HepG2 (cell line): ENCODE measurements around the gene PIEZO2. TPM values are rescaled to one million over a fixed set of nuclear protein-coding genes. Genes with fewer than 3 reads are reported as not detected.

Experiments used
- ATAC-seq: fragments of 200-7000 bp; cut with Tn5 transposase; 3 replicates; pipeline ENCODE4 v1.9.1; 2020; ENCODE audit warnings: mild to moderate bottlenecking, moderate library complexity
- BruUV-seq: library from RNA; stranded (reverse); fragments of 400-500 nt; replicated peaks from 2 replicates; lab custom pipeline; 2021; lab: Mats Ljungman, UMichigan
- CTCF ChIA-PET: fragments of 300-600 bp; formaldehyde crosslinking; extraction: SDS; loops from one replicate; lab custom pipeline; 2021; ENCODE audit warnings: low total read pairs, inconsistent platforms, low intra/inter-chr PET ratio; lab: Yijun Ruan, JAX
- POLR2A ChIA-PET: fragments of 350-600 bp; sonication (Branson Sonifier 250); formaldehyde crosslinking; loops from one replicate; lab custom pipeline; 2020; ENCODE audit warnings: antibody characterized with exemption, inconsistent platforms; lab: Yijun Ruan, JAX
- DNase-seq: peaks from one replicate; pipeline ENCODE4 v3.0.0-alpha.2; 2015; ENCODE audit warnings: low spot score
- FAIRE-seq: peaks from 3 replicates; lab custom pipeline; 2011; peaks lifted over from hg19 to GRCh38; lab: Jason Lieb, UNC
- H2AFZ ChIP-seq: one replicate; pipeline ENCODE4 v1.6.1; 2011; ENCODE audit warnings: low read length, inconsistent platforms
- H3K27ac ChIP-seq: fragments of 300-600 bp; 3 replicates; pipeline ENCODE4 v1.8.0; 2011; ENCODE audit warnings: mixed run types, mild to moderate bottlenecking, mixed read lengths, low read length, inconsistent platforms; ENCODE audit not compliant: insufficient read depth; ENCODE audit errors: extremely low read length
- H3K27me3 ChIP-seq, 2 experiments: fragments of 200-600 bp in 1 of 2; 2 replicates in 1 of 2; 3 replicates in 1 of 2; pipeline versions ENCODE4 v1.6.0 to v1.8.0; 2011; ENCODE audit warnings: low read length in 2 of 2, mild to moderate bottlenecking in 2 of 2, moderate library complexity in 2 of 2, inconsistent platforms in 1 of 2; ENCODE audit not compliant: insufficient read depth in 2 of 2, control insufficient read depth in 1 of 2
- H3K36me3 ChIP-seq, 2 experiments: fragments of 200-600 bp in 1 of 2; replicated peaks in 1 of 2; 2 replicates in 1 of 2; 3 replicates in 1 of 2; pipeline versions ENCODE4 v1.5.1 to v1.8.0; 2011; ENCODE audit warnings: low read length in 2 of 2, inconsistent platforms in 1 of 2; ENCODE audit not compliant: insufficient read depth in 2 of 2, control insufficient read depth in 1 of 2
- H3K4me1 ChIP-seq: 2 replicates; pipeline ENCODE4 v1.5.1; 2012; ENCODE audit warnings: low read length, inconsistent platforms; ENCODE audit not compliant: insufficient read depth
- H3K4me2 ChIP-seq: 2 replicates; pipeline ENCODE4 v1.6.0; 2011; ENCODE audit warnings: low read depth, low read length, inconsistent platforms
- H3K4me3 ChIP-seq, 3 experiments: fragments of 200-600 bp in 1 of 3; sonication (generic), shearing (Covaris generic) in 1 of 3; replicated peaks in 1 of 3; 2 replicates each; pipeline ENCODE4 v1.5.1; 2011 to 2016; ENCODE audit warnings: low read length in 3 of 3, inconsistent platforms in 2 of 3, low read depth in 2 of 3, mild to moderate bottlenecking in 2 of 3, control low read depth in 1 of 3, mixed read lengths in 1 of 3; ENCODE audit not compliant: insufficient read depth in 1 of 3
- H3K79me2 ChIP-seq: one replicate; pipeline ENCODE4 v1.6.1; 2011; ENCODE audit warnings: low read length, inconsistent platforms; ENCODE audit not compliant: insufficient read depth
- H3K9ac ChIP-seq: 2 replicates; pipeline ENCODE4 v1.6.0; 2011; ENCODE audit warnings: mild to moderate bottlenecking, low read depth, low read length, inconsistent platforms; ENCODE audit not compliant: insufficient read depth
- H3K9me3 ChIP-seq: 2 replicates; pipeline ENCODE4 v1.5.1; 2012; ENCODE audit warnings: mild to moderate bottlenecking, low read length
- H4K20me1 ChIP-seq: 2 replicates; pipeline ENCODE4 v1.6.0; 2011; ENCODE audit warnings: inconsistent platforms, mild to moderate bottlenecking, low read length, moderate library complexity; ENCODE audit not compliant: insufficient read depth
- ARID2 ChIP-seq: sonication (generic); formaldehyde crosslinking; IDR thresholded peaks from 2 replicates; pipeline ENCODE4 v1.8.1; 2022; ENCODE audit warnings: mild to moderate bottlenecking, missing genetic modification reagents, borderline replicate concordance
- BORCS8-MEF2B ChIP-seq: sonication (generic); formaldehyde crosslinking; IDR thresholded peaks from 2 replicates; pipeline ENCODE4 v1.8.0; 2022; ENCODE audit warnings: mild to moderate bottlenecking, missing genetic modification reagents
- BRCA1 ChIP-seq: sonication (generic); formaldehyde crosslinking; IDR thresholded peaks from 2 replicates; pipeline ENCODE4 v1.4.0; 2020; ENCODE audit warnings: missing genetic modification reagents
- FOSL1 ChIP-seq: sonication (generic); formaldehyde crosslinking; IDR thresholded peaks from 2 replicates; pipeline ENCODE4 v1.9.0; 2021; ENCODE audit warnings: missing genetic modification reagents, borderline replicate concordance
- GLI4 ChIP-seq: sonication (generic); formaldehyde crosslinking; IDR thresholded peaks from 2 replicates; pipeline ENCODE4 v1.5.1; 2020; ENCODE audit warnings: missing genetic modification reagents, mild to moderate bottlenecking, moderate library complexity, borderline replicate concordance
- NAIF1 ChIP-seq: sonication (generic); formaldehyde crosslinking; IDR thresholded peaks from 2 replicates; pipeline ENCODE4 v1.5.0; 2020; ENCODE audit warnings: mild to moderate bottlenecking, missing genetic modification reagents, borderline replicate concordance
- PHF21A ChIP-seq: sonication (generic); formaldehyde crosslinking; IDR thresholded peaks from 2 replicates; pipeline ENCODE4 v1.5.0; 2020; ENCODE audit warnings: mild to moderate bottlenecking, missing genetic modification reagents
- SMAD9 ChIP-seq: sonication (generic); formaldehyde crosslinking; IDR thresholded peaks from 2 replicates; pipeline ENCODE4 v1.5.1; 2020; ENCODE audit warnings: mild to moderate bottlenecking, missing genetic modification reagents
- ZMYM4 ChIP-seq: sonication (generic); formaldehyde crosslinking; IDR thresholded peaks from 2 replicates; pipeline ENCODE4 v1.8.1; 2023; ENCODE audit warnings: mild to moderate bottlenecking, missing genetic modification reagents
- WGBS: methylation state at CpG from one replicate; pipeline ENCODE4 v1.1.6; 2017; ENCODE audit warnings: low lambda C conversion rate; 5-methylcytosine and 5-hydroxymethylcytosine counted together
- in situ Hi-C: cut with HindIII; loops from 2 replicates; pipeline ENCODE4 v1.10.0; 2017; ENCODE audit warnings: low pct_unique_long_range_greater_than_20kb; ENCODE audit not compliant: extremely low pct_ligation_motif_present
- intact Hi-C: fragments of 100-400 bp; cut with micrococcal nuclease; formaldehyde crosslinking; loops from one replicate; pipeline ENCODE4 v1.10.0; 2022; ENCODE audit not compliant: unreplicated experiment
- polyA plus RNA-seq, 8 experiments: library from polyadenylated mRNA; depleted of rRNA in 3 of 8; stranded (reverse) in 7 of 8; unstranded in 1 of 8; fragments of >200 nt; fragmentation: Illumina TruSeq in 4 of 8; extraction: Trizol in 4 of 8; gene quantifications; 2 replicates each; pipeline versions ENCODE4 v1.2.1 to v1.2.3, GENCODE V29; 2011 to 2016; ENCODE audit warnings: low read depth in 4 of 8, missing spikeins in 1 of 8, mixed read lengths in 1 of 8; ENCODE audit not compliant: insufficient read depth in 1 of 8
- total RNA-seq, 5 experiments: library from RNA; depleted of rRNA; stranded (reverse); fragments of >200 nt; fragmentation: Illumina TruSeq; extraction: Trizol; gene quantifications; 2 replicates each; pipeline ENCODE4 v1.2.3, GENCODE V29; 2016; ENCODE audit warnings: low read depth in 1 of 5
- TF ChIP-seq, protein P1 (sequence below): sonication (generic); formaldehyde crosslinking; IDR thresholded peaks from one replicate; pipeline ENCODE4 v1.5.1; 2020; ENCODE audit warnings: mild to moderate bottlenecking, missing genetic modification reagents; ENCODE audit errors: not compliant biosample characterization
- TF ChIP-seq, protein P2 (sequence below): conservative IDR thresholded peaks from 2 replicates; pipeline ENCODE4 v1.6.1; 2018; ENCODE audit warnings: missing genetic modification reagents
- TF ChIP-seq, protein P3 (sequence below): sonication (generic); formaldehyde crosslinking; IDR thresholded peaks from 2 replicates; pipeline ENCODE4 v1.5.0; 2020; ENCODE audit warnings: mild to moderate bottlenecking, missing genetic modification reagents

The PIEZO2 gene
- total and polyA plus RNA-seq, 2 of the 13 experiments (the other 11 are each of a cell fraction or from before 2014, with no cell fraction given): 15.2 to 27.2 TPM

DNA sequence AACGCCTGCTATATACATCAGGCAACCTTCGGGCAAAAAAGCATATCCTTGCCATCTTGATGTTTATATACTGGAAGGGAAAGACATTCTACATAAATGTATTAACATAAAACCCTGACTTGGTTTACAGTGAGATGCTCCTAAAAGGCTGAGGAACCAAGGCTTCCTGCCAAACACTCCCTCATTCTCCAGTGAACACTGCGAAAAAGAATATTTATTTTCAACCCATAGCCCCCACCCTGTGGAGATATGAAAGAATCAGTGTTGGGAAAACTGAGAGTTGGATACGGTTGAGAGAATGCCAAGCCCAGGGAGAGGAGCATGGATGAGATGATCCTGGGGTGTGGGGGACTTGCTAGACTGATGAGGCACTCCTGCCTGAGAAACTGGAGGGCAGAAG lies 94.9 kb downstream of the PIEZO2 start:
- no peak for FAIRE-seq
- H3K4me1 ChIP-seq: peaks cover 51% of the 10 kb centered on the region
- H3K4me3 ChIP-seq: no peak overlapping the region
- POLR2A ChIA-PET: no interaction called here
- WGBS: 85% methylated on average over 4 of the region's 4 CpGs
- no peaks in the 10 kb centered on the region for H3K9me3 ChIP-seq
- in situ Hi-C loops (no loop called here), intact Hi-C loops (no loop called here)
- H3K9ac ChIP-seq: no peak overlapping the region
- DNase-seq: no peak
- no peak for TF ChIP-seq BRCA1 (CRISPR knock-in tag)
- TF ChIP-seq, protein P1, sequence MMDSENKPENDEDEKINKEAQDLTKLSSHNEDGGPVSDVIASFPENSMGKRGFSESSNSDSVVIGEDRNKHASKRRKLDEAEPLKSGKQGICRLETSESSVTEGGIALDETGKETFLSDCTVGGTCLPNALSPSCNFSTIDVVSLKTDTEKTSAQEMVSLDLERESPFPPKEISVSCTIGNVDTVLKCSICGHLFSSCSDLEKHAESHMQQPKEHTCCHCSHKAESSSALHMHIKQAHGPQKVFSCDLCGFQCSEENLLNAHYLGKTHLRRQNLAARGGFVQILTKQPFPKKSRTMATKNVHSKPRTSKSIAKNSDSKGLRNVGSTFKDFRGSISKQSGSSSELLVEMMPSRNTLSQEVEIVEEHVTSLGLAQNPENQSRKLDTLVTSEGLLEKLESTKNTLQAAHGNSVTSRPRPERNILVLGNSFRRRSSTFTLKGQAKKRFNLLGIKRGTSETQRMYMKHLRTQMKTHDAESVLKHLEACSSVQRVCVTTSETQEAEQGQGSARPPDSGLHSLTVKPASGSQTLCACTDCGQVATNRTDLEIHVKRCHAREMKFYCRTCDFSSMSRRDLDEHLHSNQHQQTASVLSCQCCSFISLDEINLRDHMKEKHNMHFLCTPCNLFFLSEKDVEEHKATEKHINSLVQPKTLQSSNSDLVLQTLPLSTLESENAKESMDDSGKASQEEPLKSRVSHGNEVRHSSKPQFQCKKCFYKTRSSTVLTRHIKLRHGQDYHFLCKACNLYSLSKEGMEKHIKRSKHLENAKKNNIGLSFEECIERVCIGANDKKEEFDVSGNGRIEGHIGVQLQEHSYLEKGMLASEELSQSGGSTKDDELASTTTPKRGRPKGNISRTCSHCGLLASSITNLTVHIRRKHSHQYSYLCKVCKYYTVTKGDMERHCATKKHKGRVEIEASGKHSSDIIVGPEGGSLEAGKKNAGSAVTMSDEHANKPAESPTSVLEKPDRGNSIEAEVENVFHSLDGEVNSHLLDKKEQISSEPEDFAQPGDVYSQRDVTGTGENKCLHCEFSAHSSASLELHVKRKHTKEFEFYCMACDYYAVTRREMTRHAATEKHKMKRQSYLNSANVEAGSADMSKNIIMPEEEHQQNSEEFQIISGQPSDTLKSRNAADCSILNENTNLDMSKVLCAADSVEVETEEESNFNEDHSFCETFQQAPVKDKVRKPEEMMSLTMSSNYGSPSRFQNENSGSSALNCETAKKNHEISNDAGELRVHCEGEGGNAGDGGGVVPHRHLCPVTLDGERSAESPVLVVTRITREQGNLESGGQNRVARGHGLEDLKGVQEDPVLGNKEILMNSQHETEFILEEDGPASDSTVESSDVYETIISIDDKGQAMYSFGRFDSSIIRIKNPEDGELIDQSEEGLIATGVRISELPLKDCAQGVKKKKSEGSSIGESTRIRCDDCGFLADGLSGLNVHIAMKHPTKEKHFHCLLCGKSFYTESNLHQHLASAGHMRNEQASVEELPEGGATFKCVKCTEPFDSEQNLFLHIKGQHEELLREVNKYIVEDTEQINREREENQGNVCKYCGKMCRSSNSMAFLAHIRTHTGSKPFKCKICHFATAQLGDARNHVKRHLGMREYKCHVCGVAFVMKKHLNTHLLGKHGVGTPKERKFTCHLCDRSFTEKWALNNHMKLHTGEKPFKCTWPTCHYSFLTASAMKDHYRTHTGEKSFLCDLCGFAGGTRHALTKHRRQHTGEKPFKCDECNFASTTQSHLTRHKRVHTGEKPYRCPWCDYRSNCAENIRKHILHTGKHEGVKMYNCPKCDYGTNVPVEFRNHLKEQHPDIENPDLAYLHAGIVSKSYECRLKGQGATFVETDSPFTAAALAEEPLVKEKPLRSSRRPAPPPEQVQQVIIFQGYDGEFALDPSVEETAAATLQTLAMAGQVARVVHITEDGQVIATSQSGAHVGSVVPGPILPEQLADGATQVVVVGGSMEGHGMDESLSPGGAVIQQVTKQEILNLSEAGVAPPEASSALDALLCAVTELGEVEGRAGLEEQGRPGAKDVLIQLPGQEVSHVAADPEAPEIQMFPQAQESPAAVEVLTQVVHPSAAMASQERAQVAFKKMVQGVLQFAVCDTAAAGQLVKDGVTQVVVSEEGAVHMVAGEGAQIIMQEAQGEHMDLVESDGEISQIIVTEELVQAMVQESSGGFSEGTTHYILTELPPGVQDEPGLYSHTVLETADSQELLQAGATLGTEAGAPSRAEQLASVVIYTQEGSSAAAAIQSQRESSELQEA (CRISPR knock-in tag): no peak
- no peak for TF ChIP-seq NAIF1 (CRISPR knock-in tag)
- TF ChIP-seq FOSL1 (CRISPR knock-in tag): no peak
- TF ChIP-seq, protein P2, sequence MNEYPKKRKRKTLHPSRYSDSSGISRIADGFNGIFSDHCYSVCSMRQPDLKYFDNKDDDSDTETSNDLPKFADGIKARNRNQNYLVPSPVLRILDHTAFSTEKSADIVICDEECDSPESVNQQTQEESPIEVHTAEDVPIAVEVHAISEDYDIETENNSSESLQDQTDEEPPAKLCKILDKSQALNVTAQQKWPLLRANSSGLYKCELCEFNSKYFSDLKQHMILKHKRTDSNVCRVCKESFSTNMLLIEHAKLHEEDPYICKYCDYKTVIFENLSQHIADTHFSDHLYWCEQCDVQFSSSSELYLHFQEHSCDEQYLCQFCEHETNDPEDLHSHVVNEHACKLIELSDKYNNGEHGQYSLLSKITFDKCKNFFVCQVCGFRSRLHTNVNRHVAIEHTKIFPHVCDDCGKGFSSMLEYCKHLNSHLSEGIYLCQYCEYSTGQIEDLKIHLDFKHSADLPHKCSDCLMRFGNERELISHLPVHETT (CRISPR knock-in tag): no peak
- no peak for TF ChIP-seq ARID2 (CRISPR knock-in tag)
- TF ChIP-seq, protein P3, sequence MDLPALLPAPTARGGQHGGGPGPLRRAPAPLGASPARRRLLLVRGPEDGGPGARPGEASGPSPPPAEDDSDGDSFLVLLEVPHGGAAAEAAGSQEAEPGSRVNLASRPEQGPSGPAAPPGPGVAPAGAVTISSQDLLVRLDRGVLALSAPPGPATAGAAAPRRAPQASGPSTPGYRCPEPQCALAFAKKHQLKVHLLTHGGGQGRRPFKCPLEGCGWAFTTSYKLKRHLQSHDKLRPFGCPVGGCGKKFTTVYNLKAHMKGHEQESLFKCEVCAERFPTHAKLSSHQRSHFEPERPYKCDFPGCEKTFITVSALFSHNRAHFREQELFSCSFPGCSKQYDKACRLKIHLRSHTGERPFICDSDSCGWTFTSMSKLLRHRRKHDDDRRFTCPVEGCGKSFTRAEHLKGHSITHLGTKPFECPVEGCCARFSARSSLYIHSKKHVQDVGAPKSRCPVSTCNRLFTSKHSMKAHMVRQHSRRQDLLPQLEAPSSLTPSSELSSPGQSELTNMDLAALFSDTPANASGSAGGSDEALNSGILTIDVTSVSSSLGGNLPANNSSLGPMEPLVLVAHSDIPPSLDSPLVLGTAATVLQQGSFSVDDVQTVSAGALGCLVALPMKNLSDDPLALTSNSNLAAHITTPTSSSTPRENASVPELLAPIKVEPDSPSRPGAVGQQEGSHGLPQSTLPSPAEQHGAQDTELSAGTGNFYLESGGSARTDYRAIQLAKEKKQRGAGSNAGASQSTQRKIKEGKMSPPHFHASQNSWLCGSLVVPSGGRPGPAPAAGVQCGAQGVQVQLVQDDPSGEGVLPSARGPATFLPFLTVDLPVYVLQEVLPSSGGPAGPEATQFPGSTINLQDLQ: no peak
- no peak for TF ChIP-seq GLI4
- TF ChIP-seq ZMYM4 (CRISPR knock-in tag): no peak
- TF ChIP-seq BORCS8-MEF2B (CRISPR knock-in tag): no peak
- no peak for TF ChIP-seq SMAD9 (CRISPR knock-in tag)
- TF ChIP-seq PHF21A (CRISPR knock-in tag): no peak
- H3K79me2 ChIP-seq: no peaks in the 10 kb centered on the region
- H3K27ac ChIP-seq: no peak overlapping the region
- H3K4me2 ChIP-seq: no peak overlapping the region
- CTCF ChIA-PET: no interaction called here
- no peaks in the 10 kb centered on the region for H3K36me3 ChIP-seq
- BruUV-seq: no TSS peak
- H4K20me1 ChIP-seq: no peaks in the 10 kb centered on the region
- no peak for ATAC-seq
- H2AFZ ChIP-seq: no peak overlapping the region
- H3K27me3 ChIP-seq: no peaks in the 10 kb centered on the region; a peak in 1 of 5 replicates
